SK-N-SH (cell line): Measurements from ENCODE around the gene LPAR1. TPM values are rescaled to one million over a fixed set of nuclear protein-coding genes. Genes with fewer than 3 reads are reported as not detected.

ENCODE experiments used
- CTCF ChIA-PET: fragments of 300-600, 350-600 bp; formaldehyde crosslinking; extraction: SDS; loops from one replicate; lab custom pipeline; 2021; lab: Yijun Ruan, JAX
- POLR2A ChIA-PET: fragments of 350-600 bp; sonication (Branson Sonifier 250); formaldehyde crosslinking; extraction: SDS; loops from one replicate; lab custom pipeline; 2020; ENCODE audit warnings: antibody characterized with exemption, inconsistent platforms; lab: Yijun Ruan, JAX
- DNase-seq: peaks from one replicate; pipeline ENCODE4 v3.0.0; 2012
- H2AFZ ChIP-seq: fragments of 200-600 bp; sonication (generic); 2 replicates; pipeline ENCODE4 v1.8.1; 2016; ENCODE audit warnings: antibody characterized with exemption, mild to moderate bottlenecking, low read depth
- H3F3A ChIP-seq: fragments of 200-600 bp; sonication (generic); replicated peaks from 2 replicates; pipeline ENCODE3; 2016; ENCODE audit warnings: antibody characterized with exemption, mild to moderate bottlenecking; ENCODE audit not compliant: insufficient read depth
- H3K27ac ChIP-seq, 2 experiments: fragments of 200-500 bp in 1 of 2; fragments of 200-600 bp in 1 of 2; sonication (Bioruptor generic) in 1 of 2; sonication (generic), shearing (Covaris generic) in 1 of 2; 2 replicates each; pipeline versions ENCODE4 v1.5.1 to v1.6.1; 2014 to 2016; ENCODE audit warnings: low read depth in 2 of 2, inconsistent platforms in 1 of 2, low read length in 1 of 2, mild to moderate bottlenecking in 1 of 2, mixed read lengths in 1 of 2
- H3K27me3 ChIP-seq: fragments of 200-600 bp; sonication (generic), shearing (Covaris generic); 2 replicates; pipeline ENCODE4 v1.6.1; 2016; ENCODE audit warnings: mixed run types; ENCODE audit not compliant: insufficient read depth
- H3K36me3 ChIP-seq, 2 experiments: fragments of 200-500 bp in 1 of 2; fragments of 200-600 bp in 1 of 2; sonication (Bioruptor generic) in 1 of 2; sonication (generic) in 1 of 2; replicated peaks in 1 of 2; 2 replicates each; pipeline versions ENCODE3 to v1.5.1; 2014 to 2016; ENCODE audit warnings: low read length in 1 of 2, mild to moderate bottlenecking in 1 of 2; ENCODE audit not compliant: insufficient read depth in 2 of 2, control insufficient read depth in 1 of 2
- H3K4me1 ChIP-seq, 2 experiments: fragments of 200-500 bp in 1 of 2; fragments of 200-600 bp in 1 of 2; sonication (Bioruptor generic) in 1 of 2; sonication (generic), shearing (Covaris generic) in 1 of 2; 2 replicates each; pipeline versions ENCODE4 v1.5.1 to v1.6.1; 2014 to 2016; ENCODE audit warnings: low read depth in 1 of 2, low read length in 1 of 2, mixed run types in 1 of 2; ENCODE audit not compliant: insufficient read depth in 2 of 2, control insufficient read depth in 1 of 2
- H3K4me2 ChIP-seq: fragments of 200-600 bp; sonication (generic), shearing (Covaris generic); 2 replicates; pipeline ENCODE4 v1.6.1; 2017; ENCODE audit warnings: mixed run types
- H3K4me3 ChIP-seq, 2 experiments: fragments of 200-500 bp in 1 of 2; fragments of 200-600 bp in 1 of 2; sonication (Bioruptor generic) in 1 of 2; sonication (generic), shearing (Covaris generic) in 1 of 2; 2 replicates each; pipeline versions ENCODE4 v1.5.1 to v1.8.1; 2014 to 2016; ENCODE audit warnings: low read depth in 2 of 2, inconsistent platforms in 1 of 2, low read length in 1 of 2, mild to moderate bottlenecking in 1 of 2, mixed read lengths in 1 of 2, moderate library complexity in 1 of 2
- H3K79me2 ChIP-seq: fragments of 200-600 bp; sonication (generic); 2 replicates; pipeline ENCODE4 v1.8.1; 2017; ENCODE audit warnings: mild to moderate bottlenecking; ENCODE audit not compliant: insufficient read depth
- H3K9ac ChIP-seq: fragments of 200-600 bp; sonication (generic); 2 replicates; pipeline ENCODE4 v1.6.1; 2017; ENCODE audit warnings: mixed run types
- H3K9me2 ChIP-seq: fragments of 200-600 bp; sonication (generic); 2 replicates; pipeline ENCODE4 v1.6.1; 2017; ENCODE audit warnings: mixed run types
- H3K9me3 ChIP-seq: fragments of 200-600 bp; sonication (generic); 2 replicates; pipeline ENCODE4 v1.6.1; 2017; ENCODE audit warnings: mixed run types, mild to moderate bottlenecking, moderate library complexity
- H4K20me1 ChIP-seq: fragments of 200-600 bp; sonication (generic); 2 replicates; pipeline ENCODE4 v1.6.1; 2017; ENCODE audit warnings: mild to moderate bottlenecking, mixed run types; ENCODE audit not compliant: insufficient read depth
- ELF1 ChIP-seq: IDR thresholded peaks from 2 replicates; pipeline ENCODE4 v1.4.0; 2012
- EP300 ChIP-seq, 2 experiments: IDR thresholded peaks; 2 replicates each; pipeline versions ENCODE4 v1.4.0 to v1.6.1; 2012; ENCODE audit warnings: borderline replicate concordance in 1 of 2, low read depth in 1 of 2, low read length in 1 of 2
- EZH2phosphoT487 ChIP-seq: fragments of 200-600 bp; sonication (generic); IDR thresholded peaks from 2 replicates; pipeline ENCODE4 v1.6.1; 2017; ENCODE audit warnings: low read depth, mixed run types, mild to moderate bottlenecking, antibody characterized with exemption, moderate library complexity, borderline replicate concordance
- FOSL2 ChIP-seq: IDR thresholded peaks from 2 replicates; pipeline ENCODE4 v1.4.0; 2012; ENCODE audit warnings: low read depth, mild to moderate bottlenecking, moderate library complexity, borderline replicate concordance
- JUND ChIP-seq: IDR thresholded peaks from 2 replicates; pipeline ENCODE4 v1.4.0; 2012
- NFIC ChIP-seq: IDR thresholded peaks from 2 replicates; pipeline ENCODE4 v1.4.0; 2012; ENCODE audit warnings: borderline replicate concordance
- RCOR1 ChIP-seq: fragments of 150-350 bp; IDR thresholded peaks from 2 replicates; pipeline ENCODE4 v1.6.1; 2017; ENCODE audit warnings: antibody characterized with exemption, low read length
- RFX5 ChIP-seq: IDR thresholded peaks from 2 replicates; pipeline ENCODE4 v1.6.1; 2012; ENCODE audit warnings: mild to moderate bottlenecking, improper control_type of control experiment, low read length
- RXRA ChIP-seq: IDR thresholded peaks from 2 replicates; pipeline ENCODE4 v1.4.0; 2012; ENCODE audit warnings: low read depth, mild to moderate bottlenecking, borderline replicate concordance
- SIN3A ChIP-seq: IDR thresholded peaks from 2 replicates; pipeline ENCODE4 v1.6.1; 2012; ENCODE audit warnings: low read depth, mild to moderate bottlenecking, low read length, moderate library complexity, borderline replicate concordance
- WGBS: methylation state at CpG from one replicate; pipeline ENCODE4 v1.1.6; 2017; ENCODE audit warnings: low lambda C conversion rate; 5-methylcytosine and 5-hydroxymethylcytosine counted together
- polyA plus RNA-seq, 3 experiments: library from polyadenylated mRNA; depleted of rRNA; stranded (reverse); fragments of >200 nt; gene quantifications; 2 replicates each; pipeline ENCODE4 v1.2.3, GENCODE V29; 2012
- TF ChIP-seq, protein P1 (sequence below): IDR thresholded peaks from 2 replicates; pipeline ENCODE4 v1.4.0; 2012; ENCODE audit warnings: low read depth, borderline replicate concordance
- TF ChIP-seq, protein P2 (sequence below): fragments of 200-600 bp; sonication (generic); IDR thresholded peaks from 2 replicates; pipeline ENCODE4 v1.6.1; 2017; ENCODE audit warnings: antibody characterized with exemption, mild to moderate bottlenecking, moderate library complexity
- TF ChIP-seq, protein P3 (sequence below): IDR thresholded peaks from 2 replicates; pipeline ENCODE4 v1.4.0; 2012; ENCODE audit warnings: low read depth, borderline replicate concordance
- TF ChIP-seq, protein P4 (sequence below): IDR thresholded peaks from 2 replicates; pipeline ENCODE4; 2012
- TF ChIP-seq, protein P5 (sequence below): fragments of 150-350 bp; IDR thresholded peaks from 2 replicates; pipeline ENCODE4 v1.6.1; 2016; ENCODE audit warnings: mild to moderate bottlenecking, low read depth, low read length
- TF ChIP-seq, protein P6 (sequence below): IDR thresholded peaks from 2 replicates; pipeline ENCODE4 v1.4.0; 2012; ENCODE audit warnings: low read depth

LPAR1 gene
- polyA plus RNA-seq, 1 of the 3 experiments (the other 2 are of a cell fraction) = 9.4 TPM

DNA sequence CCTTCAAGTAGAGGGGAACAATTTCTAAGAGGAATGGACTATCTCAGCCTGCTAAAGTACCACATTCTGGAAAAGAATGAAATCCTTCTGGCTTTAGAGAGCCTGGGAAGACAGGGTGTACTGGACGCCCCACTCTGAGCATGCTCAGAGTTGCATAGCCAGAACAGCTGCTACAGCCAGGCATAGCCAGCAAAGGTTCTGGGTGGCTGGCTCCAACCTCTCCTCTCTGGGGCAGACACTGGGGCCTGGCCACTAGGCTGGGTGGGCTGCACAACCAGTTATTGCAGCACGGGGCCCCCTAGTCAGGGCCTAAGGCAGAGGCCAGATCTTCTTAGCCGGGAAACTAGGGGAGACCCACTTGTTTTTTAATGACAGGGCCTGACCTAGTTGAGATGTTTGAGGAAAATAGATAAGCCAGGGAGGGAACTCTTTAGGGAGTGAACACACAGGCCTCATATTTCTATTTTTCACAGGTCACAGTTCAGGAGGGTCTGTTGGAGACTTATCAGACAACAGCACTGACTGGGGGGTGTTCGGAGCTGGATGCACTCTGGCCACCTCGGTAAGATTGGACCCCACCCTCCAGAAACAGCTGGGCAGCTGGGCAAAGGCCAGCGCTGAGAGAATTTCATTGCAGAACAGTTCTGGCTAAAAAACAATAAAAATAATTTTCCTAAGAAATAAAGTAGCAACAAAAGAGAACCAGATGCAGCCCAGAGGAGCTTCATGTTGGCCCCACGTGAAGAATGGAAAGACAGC, 142.9 kb downstream of the LPAR1 start:
- ChIA-PET CTCF (no interaction called here), POLR2A (no interaction called here)
- no peaks in the 10 kb centered on the region for H3K9me3 ChIP-seq
- H3K4me1 ChIP-seq = peaks cover 0 to 2% of the 10 kb centered on the region in 2 experiments; a peak in 1 of 4 replicates
- no peaks in the 10 kb centered on the region for H3K79me2 ChIP-seq
- TF ChIP-seq, protein P1, sequence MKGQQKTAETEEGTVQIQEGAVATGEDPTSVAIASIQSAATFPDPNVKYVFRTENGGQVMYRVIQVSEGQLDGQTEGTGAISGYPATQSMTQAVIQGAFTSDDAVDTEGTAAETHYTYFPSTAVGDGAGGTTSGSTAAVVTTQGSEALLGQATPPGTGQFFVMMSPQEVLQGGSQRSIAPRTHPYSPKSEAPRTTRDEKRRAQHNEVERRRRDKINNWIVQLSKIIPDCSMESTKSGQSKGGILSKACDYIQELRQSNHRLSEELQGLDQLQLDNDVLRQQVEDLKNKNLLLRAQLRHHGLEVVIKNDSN = no peak
- TF ChIP-seq, protein P2, sequence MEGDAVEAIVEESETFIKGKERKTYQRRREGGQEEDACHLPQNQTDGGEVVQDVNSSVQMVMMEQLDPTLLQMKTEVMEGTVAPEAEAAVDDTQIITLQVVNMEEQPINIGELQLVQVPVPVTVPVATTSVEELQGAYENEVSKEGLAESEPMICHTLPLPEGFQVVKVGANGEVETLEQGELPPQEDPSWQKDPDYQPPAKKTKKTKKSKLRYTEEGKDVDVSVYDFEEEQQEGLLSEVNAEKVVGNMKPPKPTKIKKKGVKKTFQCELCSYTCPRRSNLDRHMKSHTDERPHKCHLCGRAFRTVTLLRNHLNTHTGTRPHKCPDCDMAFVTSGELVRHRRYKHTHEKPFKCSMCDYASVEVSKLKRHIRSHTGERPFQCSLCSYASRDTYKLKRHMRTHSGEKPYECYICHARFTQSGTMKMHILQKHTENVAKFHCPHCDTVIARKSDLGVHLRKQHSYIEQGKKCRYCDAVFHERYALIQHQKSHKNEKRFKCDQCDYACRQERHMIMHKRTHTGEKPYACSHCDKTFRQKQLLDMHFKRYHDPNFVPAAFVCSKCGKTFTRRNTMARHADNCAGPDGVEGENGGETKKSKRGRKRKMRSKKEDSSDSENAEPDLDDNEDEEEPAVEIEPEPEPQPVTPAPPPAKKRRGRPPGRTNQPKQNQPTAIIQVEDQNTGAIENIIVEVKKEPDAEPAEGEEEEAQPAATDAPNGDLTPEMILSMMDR = no peak
- TF ChIP-seq FOSL2 (no peak), SIN3A (no peak), EZH2phosphoT487 (no peak), RXRA (no peak), EP300 (IDR thresholded peaks at IDR 0.05; ENCODE audit: borderline replicate concordance in 1 of 2, low read depth in 1 of 2, low read length in 1 of 2) (no peak), RFX5 (no peak), JUND (no peak), NFIC (no peak), ELF1 (no peak), RCOR1 (no peak)
- TF ChIP-seq, protein P3, sequence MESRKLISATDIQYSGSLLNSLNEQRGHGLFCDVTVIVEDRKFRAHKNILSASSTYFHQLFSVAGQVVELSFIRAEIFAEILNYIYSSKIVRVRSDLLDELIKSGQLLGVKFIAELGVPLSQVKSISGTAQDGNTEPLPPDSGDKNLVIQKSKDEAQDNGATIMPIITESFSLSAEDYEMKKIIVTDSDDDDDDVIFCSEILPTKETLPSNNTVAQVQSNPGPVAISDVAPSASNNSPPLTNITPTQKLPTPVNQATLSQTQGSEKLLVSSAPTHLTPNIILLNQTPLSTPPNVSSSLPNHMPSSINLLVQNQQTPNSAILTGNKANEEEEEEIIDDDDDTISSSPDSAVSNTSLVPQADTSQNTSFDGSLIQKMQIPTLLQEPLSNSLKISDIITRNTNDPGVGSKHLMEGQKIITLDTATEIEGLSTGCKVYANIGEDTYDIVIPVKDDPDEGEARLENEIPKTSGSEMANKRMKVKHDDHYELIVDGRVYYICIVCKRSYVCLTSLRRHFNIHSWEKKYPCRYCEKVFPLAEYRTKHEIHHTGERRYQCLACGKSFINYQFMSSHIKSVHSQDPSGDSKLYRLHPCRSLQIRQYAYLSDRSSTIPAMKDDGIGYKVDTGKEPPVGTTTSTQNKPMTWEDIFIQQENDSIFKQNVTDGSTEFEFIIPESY = no peak
- TF ChIP-seq, protein P4, sequence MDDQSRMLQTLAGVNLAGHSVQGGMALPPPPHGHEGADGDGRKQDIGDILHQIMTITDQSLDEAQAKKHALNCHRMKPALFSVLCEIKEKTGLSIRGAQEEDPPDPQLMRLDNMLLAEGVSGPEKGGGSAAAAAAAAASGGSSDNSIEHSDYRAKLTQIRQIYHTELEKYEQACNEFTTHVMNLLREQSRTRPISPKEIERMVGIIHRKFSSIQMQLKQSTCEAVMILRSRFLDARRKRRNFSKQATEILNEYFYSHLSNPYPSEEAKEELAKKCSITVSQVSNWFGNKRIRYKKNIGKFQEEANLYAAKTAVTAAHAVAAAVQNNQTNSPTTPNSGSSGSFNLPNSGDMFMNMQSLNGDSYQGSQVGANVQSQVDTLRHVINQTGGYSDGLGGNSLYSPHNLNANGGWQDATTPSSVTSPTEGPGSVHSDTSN = no peak
- TF ChIP-seq, protein P5, sequence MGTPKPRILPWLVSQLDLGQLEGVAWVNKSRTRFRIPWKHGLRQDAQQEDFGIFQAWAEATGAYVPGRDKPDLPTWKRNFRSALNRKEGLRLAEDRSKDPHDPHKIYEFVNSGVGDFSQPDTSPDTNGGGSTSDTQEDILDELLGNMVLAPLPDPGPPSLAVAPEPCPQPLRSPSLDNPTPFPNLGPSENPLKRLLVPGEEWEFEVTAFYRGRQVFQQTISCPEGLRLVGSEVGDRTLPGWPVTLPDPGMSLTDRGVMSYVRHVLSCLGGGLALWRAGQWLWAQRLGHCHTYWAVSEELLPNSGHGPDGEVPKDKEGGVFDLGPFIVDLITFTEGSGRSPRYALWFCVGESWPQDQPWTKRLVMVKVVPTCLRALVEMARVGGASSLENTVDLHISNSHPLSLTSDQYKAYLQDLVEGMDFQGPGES = no peak
- TF ChIP-seq, protein P6, sequence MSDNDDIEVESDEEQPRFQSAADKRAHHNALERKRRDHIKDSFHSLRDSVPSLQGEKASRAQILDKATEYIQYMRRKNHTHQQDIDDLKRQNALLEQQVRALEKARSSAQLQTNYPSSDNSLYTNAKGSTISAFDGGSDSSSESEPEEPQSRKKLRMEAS = no peak
- H3K4me3 ChIP-seq = no peak overlapping the region
- H4K20me1 ChIP-seq = no peaks in the 10 kb centered on the region
- H3K27me3 ChIP-seq = no peaks in the 10 kb centered on the region
- no peaks in the 10 kb centered on the region for H3F3A ChIP-seq
- no peak overlapping the region for H2AFZ ChIP-seq
- H3K9me2 ChIP-seq = no peaks in the 10 kb centered on the region
- no peak overlapping the region for H3K27ac ChIP-seq
- H3K4me2 ChIP-seq = no peak overlapping the region
- no peak for DNase-seq
- no peak overlapping the region for H3K9ac ChIP-seq
- 89% methylated on average over 5 of the region's 7 CpGs for WGBS
- no peaks in the 10 kb centered on the region for H3K36me3 ChIP-seq
